Adrenal gland (tissue), 5 donors: ENCODE measurements around the gene CHRD.

Experiments
- CTCF ChIP-seq, 6 experiments: fragments of 450-650 bp in 4 of 6; fragments of 200-600 bp in 2 of 6; sonication (generic) in 1 of 6; IDR thresholded peaks; 1 replicate in 5 of 6; 2 replicates in 1 of 6; pipeline versions ENCODE4 v1.5.1 to v1.8.0; 2016 to 2021; ENCODE audit warnings: antibody characterized with exemption in 6 of 6, mild to moderate bottlenecking in 2 of 6, moderate library complexity in 1 of 6
- POLR2A ChIP-seq, 2 donors: fragments of 450-650 bp; IDR thresholded peaks; one replicate each; pipeline ENCODE4 v1.6.1; 2017; ENCODE audit warnings: antibody characterized with exemption in 2 of 2, mild to moderate bottlenecking in 2 of 2, moderate library complexity in 1 of 2
- donor health status: DM: no; HTN: no; CAD: no.

- TF ChIP-seq POLR2A (IDR thresholded peaks at IDR 0.05) (no peak), CTCF (IDR thresholded peaks at IDR 0.05) (no peak)
These were observed 26.3 kb upstream of the CHRD start for GRCh38 chr3:184353546-184353941.
